ENCODE data around the gene COL4A4.

DNA sequence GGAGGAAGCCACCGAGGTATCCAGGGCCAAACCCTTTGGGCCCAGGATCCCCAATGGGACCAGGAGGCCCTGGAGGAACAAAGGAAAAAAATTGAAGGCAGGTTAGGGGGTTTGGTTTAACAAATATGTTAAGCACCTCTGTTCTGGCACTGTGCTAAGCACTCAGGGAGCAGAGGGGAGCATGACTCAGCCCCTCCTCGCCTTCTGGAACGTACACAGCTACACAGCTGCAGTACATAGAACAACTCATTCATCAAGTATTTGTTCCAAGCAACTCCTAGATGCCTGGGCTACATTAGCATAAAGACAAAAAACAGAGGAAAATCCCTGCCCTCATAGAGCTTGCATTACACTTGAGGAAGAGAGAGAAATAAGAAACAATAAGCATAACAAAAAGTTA lies 153.6 kb downstream of the COL4A4 start:
- TF ChIP-seq, protein P1, sequence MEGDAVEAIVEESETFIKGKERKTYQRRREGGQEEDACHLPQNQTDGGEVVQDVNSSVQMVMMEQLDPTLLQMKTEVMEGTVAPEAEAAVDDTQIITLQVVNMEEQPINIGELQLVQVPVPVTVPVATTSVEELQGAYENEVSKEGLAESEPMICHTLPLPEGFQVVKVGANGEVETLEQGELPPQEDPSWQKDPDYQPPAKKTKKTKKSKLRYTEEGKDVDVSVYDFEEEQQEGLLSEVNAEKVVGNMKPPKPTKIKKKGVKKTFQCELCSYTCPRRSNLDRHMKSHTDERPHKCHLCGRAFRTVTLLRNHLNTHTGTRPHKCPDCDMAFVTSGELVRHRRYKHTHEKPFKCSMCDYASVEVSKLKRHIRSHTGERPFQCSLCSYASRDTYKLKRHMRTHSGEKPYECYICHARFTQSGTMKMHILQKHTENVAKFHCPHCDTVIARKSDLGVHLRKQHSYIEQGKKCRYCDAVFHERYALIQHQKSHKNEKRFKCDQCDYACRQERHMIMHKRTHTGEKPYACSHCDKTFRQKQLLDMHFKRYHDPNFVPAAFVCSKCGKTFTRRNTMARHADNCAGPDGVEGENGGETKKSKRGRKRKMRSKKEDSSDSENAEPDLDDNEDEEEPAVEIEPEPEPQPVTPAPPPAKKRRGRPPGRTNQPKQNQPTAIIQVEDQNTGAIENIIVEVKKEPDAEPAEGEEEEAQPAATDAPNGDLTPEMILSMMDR (IDR thresholded peaks at IDR 0.05; ENCODE audit: low read length), result no peak
- TF ChIP-seq EZH2phosphoT487 (IDR thresholded peaks at IDR 0.05; ENCODE audit: low read length) (no peak), EZH2 (optimal IDR thresholded peaks at IDR 0.05; ENCODE audit: low read depth, low read length) (no peak)
